Choroid plexus epithelial cell (primary cell): ENCODE data around the gene MYMX.
"Not testable (repeated sequence)": the region's sequence is repeated elsewhere in the genome, so short reads cannot be mapped to it uniquely, and the experiment has no call there.

Experiments
- DNase-seq: peaks from one replicate; pipeline ENCODE4 v3.0.0-alpha.2; 2010; ENCODE audit warnings: low read depth
- H3K4me3 ChIP-seq: 2 replicates; pipeline ENCODE4 v1.5.1; 2011; ENCODE audit warnings: low read depth, mild to moderate bottlenecking, control low read depth, low read length, moderate library complexity
- CTCF ChIP-seq: conservative IDR thresholded peaks from 2 replicates; pipeline ENCODE4 v1.5.1; 2011; ENCODE audit warnings: low read depth, mild to moderate bottlenecking, control low read depth, inconsistent platforms, low read length, moderate library complexity

The MYMX gene

GRCh38 chr6:44228031-44228430, 11.3 kb downstream of the MYMX start:
- DNase-seq: no peak
- H3K4me3 ChIP-seq: no peak overlapping the region

GRCh38 chr6:44228433-44228832, 11.7 kb downstream of the MYMX start:
- TF ChIP-seq CTCF: no peak
- DNase-seq: no peak
- no peak overlapping the region for H3K4me3 ChIP-seq

More at GRCh38 chr6:44228031-44228430, 11.3 kb downstream of the MYMX start:
- TF ChIP-seq CTCF: no peak

DNA sequence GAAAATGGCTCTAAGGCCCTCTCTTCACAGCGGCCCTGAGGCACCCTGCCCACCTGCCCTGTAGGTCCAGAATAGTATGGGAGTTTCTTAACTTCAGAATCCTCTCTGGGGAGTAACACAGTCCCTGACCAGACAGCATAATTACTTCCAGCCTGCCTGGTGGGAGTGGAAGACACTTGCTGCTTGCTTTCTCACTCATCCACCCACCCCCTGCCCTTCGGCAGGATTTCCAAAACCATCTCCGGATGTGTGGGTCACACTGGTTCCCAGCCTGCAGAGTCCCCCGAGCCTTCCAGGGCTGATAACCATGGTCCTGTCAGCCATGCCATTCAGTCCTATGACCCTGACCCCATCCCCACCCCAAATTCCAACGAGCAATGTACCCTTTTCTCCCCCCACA, 12.1 kb downstream of the MYMX start:
- DNase-seq: no peak
- H3K4me3 ChIP-seq: no peak overlapping the region
- no peak for TF ChIP-seq CTCF

DNA sequence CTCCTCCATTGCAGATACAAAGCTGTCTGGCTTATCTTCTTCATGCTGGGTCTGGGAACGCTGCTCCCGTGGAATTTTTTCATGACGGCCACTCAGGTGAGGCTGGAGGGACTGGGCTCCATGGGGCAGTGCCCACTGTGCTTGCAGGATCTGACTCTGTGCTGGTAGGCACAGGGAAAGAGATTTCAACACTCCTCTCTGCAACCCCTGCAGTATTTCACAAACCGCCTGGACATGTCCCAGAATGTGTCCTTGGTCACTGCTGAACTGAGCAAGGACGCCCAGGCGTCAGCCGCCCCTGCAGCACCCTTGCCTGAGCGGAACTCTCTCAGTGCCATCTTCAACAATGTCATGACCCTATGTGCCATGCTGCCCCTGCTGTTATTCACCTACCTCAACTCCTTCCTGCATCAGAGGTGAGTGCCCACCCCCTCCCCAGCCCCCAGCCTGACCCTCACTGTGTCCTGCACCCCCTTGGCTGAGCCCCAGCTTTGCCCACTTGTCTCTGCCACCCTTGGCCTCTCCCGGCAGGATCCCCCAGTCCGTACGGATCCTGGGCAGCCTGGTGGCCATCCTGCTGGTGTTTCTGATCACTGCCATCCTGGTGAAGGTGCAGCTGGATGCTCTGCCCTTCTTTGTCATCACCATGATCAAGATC, 12.8 kb downstream of the MYMX start:
- no peak overlapping the region for H3K4me3 ChIP-seq
- no peak for DNase-seq
- TF ChIP-seq CTCF: no peak

GRCh38 chr6:44230034-44230675, 13.4 kb downstream of the MYMX start:
- no peak for DNase-seq
- TF ChIP-seq CTCF: no peak
- no peak overlapping the region for H3K4me3 ChIP-seq

- not testable (repeated sequence) for H3K4me3 ChIP-seq, DNase-seq
Observed at GRCh38 chr6:44231426-44231825, 14.7 kb downstream of the MYMX start.

DNA sequence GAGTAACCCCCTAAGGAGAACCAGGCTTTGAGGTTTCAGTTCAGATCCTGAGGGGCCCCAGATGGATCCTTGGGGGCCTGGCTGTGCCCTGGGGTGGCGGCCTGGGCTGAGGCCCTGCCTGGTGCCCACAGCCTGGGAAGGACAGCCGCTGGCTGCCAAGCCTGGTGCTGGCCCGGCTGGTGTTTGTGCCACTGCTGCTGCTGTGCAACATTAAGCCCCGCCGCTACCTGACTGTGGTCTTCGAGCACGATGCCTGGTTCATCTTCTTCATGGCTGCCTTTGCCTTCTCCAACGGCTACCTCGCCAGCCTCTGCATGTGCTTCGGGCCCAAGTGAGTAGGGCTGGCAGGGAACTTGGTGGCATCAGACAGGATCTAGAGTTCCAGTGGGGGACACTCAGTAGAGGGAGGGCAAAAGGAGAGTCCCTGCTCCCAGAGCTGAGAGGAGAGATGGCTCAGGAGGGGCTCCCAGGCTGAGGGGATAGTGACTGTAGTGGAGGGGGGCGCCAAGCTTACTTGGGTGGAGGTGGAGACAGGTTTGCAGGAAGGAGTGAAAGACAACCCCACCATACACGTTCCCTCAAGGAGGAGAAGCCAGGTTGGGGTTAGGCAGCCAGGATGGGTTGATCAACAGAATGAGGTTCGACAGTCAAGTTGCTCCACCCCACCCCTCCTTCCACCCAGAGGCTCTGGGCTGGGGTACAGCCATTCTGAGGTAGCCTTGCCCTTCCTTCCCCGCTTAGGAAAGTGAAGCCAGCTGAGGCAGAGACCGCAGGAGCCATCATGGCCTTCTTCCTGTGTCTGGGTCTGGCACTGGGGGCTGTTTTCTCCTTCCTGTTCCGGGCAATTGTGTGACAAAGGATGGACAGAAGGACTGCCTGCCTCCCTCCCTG, 16.2 kb downstream of the MYMX start:
- TF ChIP-seq CTCF: no peak
- H3K4me3 ChIP-seq: no peak overlapping the region
- DNase-seq: no peak
